Loucy (cell line): ENCODE data around the gene SEMA4C.
A peak's percentile ranks its signal among the peaks of the same experiment; 100 is the strongest.

ENCODE experiments used
- H2AFZ ChIP-seq: fragments of 200-600 bp; sonication (generic); 2 replicates; pipeline ENCODE4 v1.6.0; 2016; ENCODE audit warnings: antibody characterized with exemption, mild to moderate bottlenecking, low read length, moderate library complexity
- H3F3A ChIP-seq: fragments of 200-600 bp; 2 replicates; pipeline ENCODE4 v1.6.0; 2016; ENCODE audit warnings: antibody characterized with exemption, low read depth, mild to moderate bottlenecking
- H3K27me3 ChIP-seq: fragments of 200-600 bp; sonication (generic); 2 replicates; pipeline ENCODE4 v1.6.1; 2014; ENCODE audit warnings: low read length, mild to moderate bottlenecking; ENCODE audit not compliant: insufficient read depth, poor library complexity, severe bottlenecking
- H3K36me3 ChIP-seq: fragments of 200-600 bp; sonication (generic); 2 replicates; pipeline ENCODE4 v1.6.1; 2016; ENCODE audit warnings: low read length; ENCODE audit not compliant: insufficient read depth
- H3K4me1 ChIP-seq: fragments of 200-600 bp; sonication (generic); 2 replicates; pipeline ENCODE4 v1.5.1; 2014; ENCODE audit warnings: low read length, mild to moderate bottlenecking; ENCODE audit not compliant: insufficient read depth, poor library complexity, severe bottlenecking
- H3K4me2 ChIP-seq: fragments of 200-600 bp; sonication (generic); 2 replicates; pipeline ENCODE4 v1.6.0; 2014; ENCODE audit warnings: antibody characterized with exemption, low read length, low read depth, mild to moderate bottlenecking; ENCODE audit not compliant: poor library complexity, severe bottlenecking
- H3K4me3 ChIP-seq: fragments of 200-600 bp; sonication (generic); 2 replicates; pipeline ENCODE4 v1.5.1; 2014; ENCODE audit warnings: low read length, mild to moderate bottlenecking, mixed read lengths; ENCODE audit not compliant: poor library complexity, severe bottlenecking
- H3K79me2 ChIP-seq: fragments of 200-600 bp; sonication (generic); 2 replicates; pipeline ENCODE4 v1.6.1; 2014; ENCODE audit warnings: low read length; ENCODE audit not compliant: insufficient read depth
- H3K9ac ChIP-seq: fragments of 200-600 bp; sonication (generic); 2 replicates; pipeline ENCODE4 v1.6.0; 2014; ENCODE audit warnings: mild to moderate bottlenecking, low read depth, low read length, moderate library complexity; ENCODE audit not compliant: poor library complexity, severe bottlenecking
- H3K9me2 ChIP-seq: fragments of 200-600 bp; sonication (generic); replicated peaks from 2 replicates; pipeline ENCODE4 v1.6.1; 2016; ENCODE audit warnings: low read depth, low read length, mixed read lengths
- H3K9me3 ChIP-seq: fragments of 200-600 bp; sonication (generic); 2 replicates; pipeline ENCODE4 v1.6.1; 2014; ENCODE audit warnings: mild to moderate bottlenecking, antibody characterized with exemption, low read length, low read depth; ENCODE audit not compliant: insufficient read depth
- H4K20me1 ChIP-seq: fragments of 200-600 bp; sonication (generic); 2 replicates; pipeline ENCODE4 v1.6.0; 2014; ENCODE audit warnings: antibody characterized with exemption, low read length, mild to moderate bottlenecking; ENCODE audit not compliant: insufficient read depth, poor library complexity, severe bottlenecking
- EZH2phosphoT487 ChIP-seq: fragments of 200-600 bp; IDR thresholded peaks from 2 replicates; pipeline ENCODE4 v1.6.1; 2018; ENCODE audit warnings: antibody characterized with exemption, mild to moderate bottlenecking, moderate library complexity, borderline replicate concordance
- TF ChIP-seq, protein P1 (sequence below): fragments of 200-600 bp; sonication (generic); conservative IDR thresholded peaks from 2 replicates; pipeline ENCODE4 v1.5.1; 2014; ENCODE audit warnings: mild to moderate bottlenecking, antibody characterized with exemption, low read length

Gene SEMA4C

DNA sequence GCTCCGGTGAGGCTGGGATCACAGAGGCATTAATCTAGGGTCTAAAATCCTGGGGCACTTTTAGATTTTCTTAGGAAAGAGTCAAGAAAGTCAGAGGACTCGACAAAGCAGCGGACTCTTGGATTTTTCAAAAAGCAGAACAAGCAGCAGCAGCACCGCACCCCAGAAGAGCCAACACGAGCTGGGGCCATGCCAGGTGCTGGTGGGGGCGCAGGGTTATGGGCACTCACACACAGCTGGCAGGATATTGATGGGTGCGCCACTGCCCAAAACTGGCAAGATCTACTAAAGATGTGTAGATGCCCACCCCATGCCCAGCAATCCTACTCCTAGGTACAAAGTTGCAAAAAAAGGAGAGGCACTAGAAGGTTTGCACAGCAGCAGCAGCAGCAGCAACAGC, 33.9 kb upstream of the SEMA4C start:
- Histone ChIP-seq H3K9me3 (no peaks in the 10 kb centered on the region), H3K9me2 (no peaks in the 10 kb centered on the region), H3K4me2 (no peak overlapping the region), H4K20me1 (no peaks in the 10 kb centered on the region), H3K9ac (no peak overlapping the region), H3F3A (no peaks in the 10 kb centered on the region), H3K4me1 (peaks cover 8% of the 10 kb centered on the region), H3K27me3 (no peaks in the 10 kb centered on the region), H2AFZ (peak overlapping the region; percentile 80), H3K79me2 (no peaks in the 10 kb centered on the region), H3K4me3 (no peak overlapping the region), H3K36me3 (no peaks in the 10 kb centered on the region)
- TF ChIP-seq, protein P1, sequence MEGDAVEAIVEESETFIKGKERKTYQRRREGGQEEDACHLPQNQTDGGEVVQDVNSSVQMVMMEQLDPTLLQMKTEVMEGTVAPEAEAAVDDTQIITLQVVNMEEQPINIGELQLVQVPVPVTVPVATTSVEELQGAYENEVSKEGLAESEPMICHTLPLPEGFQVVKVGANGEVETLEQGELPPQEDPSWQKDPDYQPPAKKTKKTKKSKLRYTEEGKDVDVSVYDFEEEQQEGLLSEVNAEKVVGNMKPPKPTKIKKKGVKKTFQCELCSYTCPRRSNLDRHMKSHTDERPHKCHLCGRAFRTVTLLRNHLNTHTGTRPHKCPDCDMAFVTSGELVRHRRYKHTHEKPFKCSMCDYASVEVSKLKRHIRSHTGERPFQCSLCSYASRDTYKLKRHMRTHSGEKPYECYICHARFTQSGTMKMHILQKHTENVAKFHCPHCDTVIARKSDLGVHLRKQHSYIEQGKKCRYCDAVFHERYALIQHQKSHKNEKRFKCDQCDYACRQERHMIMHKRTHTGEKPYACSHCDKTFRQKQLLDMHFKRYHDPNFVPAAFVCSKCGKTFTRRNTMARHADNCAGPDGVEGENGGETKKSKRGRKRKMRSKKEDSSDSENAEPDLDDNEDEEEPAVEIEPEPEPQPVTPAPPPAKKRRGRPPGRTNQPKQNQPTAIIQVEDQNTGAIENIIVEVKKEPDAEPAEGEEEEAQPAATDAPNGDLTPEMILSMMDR = no peak
- no peak for TF ChIP-seq EZH2phosphoT487

DNA sequence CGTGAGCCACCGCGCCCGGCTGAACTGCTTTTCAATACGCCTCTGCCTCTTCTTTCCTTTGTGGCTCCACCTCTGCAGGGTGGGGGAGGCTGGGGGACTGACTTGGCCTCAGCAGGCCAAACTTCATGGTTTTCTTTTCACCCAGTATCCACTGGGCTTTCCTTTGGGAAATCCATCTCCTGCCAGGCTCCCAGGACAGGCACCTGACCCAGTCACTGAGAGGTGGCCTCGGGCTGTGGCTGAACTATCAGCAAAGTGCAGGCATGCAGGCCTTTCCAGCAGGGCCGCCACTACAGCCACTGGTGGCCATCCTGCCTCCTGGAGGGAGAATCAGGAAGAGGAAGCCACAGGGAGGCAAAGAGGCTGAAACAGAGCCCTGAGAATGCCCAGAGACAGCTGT, 33.4 kb upstream of the SEMA4C start:
- peak overlapping the region; percentile 80 for H2AFZ ChIP-seq
- TF ChIP-seq, protein P1 = no peak
- TF ChIP-seq EZH2phosphoT487 = no peak

DNA sequence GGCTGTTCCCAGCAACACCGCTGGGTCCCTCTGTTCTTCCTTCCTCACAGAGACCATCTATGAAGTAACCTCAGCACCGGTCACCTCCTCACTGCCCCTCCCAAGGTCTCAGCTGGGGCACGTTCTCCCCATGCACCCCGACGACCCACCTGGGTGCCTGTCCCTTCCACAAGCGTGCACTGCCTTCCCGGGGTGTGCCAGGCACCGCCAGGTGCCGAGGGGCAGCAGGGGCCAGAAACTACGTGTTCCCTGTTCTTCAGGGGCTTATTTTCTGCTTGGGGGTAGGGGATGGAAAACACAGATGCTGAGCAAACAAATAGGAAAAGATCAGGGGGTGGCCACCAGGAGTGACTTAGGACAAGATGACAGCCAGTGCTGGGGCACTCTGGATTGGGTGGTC, 30.4 kb upstream of the SEMA4C start:
- H3K4me3 ChIP-seq = no peak overlapping the region
- H3K27me3 ChIP-seq = no peaks in the 10 kb centered on the region
- TF ChIP-seq, protein P1 = no peak
- TF ChIP-seq EZH2phosphoT487 = no peak
- H3K9me3 ChIP-seq = no peaks in the 10 kb centered on the region
- H3F3A ChIP-seq = no peaks in the 10 kb centered on the region
- H2AFZ ChIP-seq = no peak overlapping the region
- no peak overlapping the region for H3K4me2 ChIP-seq
- no peaks in the 10 kb centered on the region for H4K20me1 ChIP-seq
- no peaks in the 10 kb centered on the region for H3K79me2 ChIP-seq
- no peaks in the 10 kb centered on the region for H3K9me2 ChIP-seq
- H3K9ac ChIP-seq = no peak overlapping the region
- H3K36me3 ChIP-seq = no peaks in the 10 kb centered on the region
- peaks cover 29% of the 10 kb centered on the region for H3K4me1 ChIP-seq

More for the DNA sequence above, 33.4 kb upstream of the SEMA4C start:
- Histone ChIP-seq H3K27me3 (no peaks in the 10 kb centered on the region), H3K9me3 (no peaks in the 10 kb centered on the region), H3K4me2 (no peak overlapping the region), H3K4me3 (no peak overlapping the region), H3K9me2 (no peaks in the 10 kb centered on the region), H3K79me2 (no peaks in the 10 kb centered on the region), H4K20me1 (no peaks in the 10 kb centered on the region), H3K9ac (no peak overlapping the region), H3K4me1 (peaks cover 8% of the 10 kb centered on the region), H3F3A (no peaks in the 10 kb centered on the region), H3K36me3 (no peaks in the 10 kb centered on the region)
